CD4-positive, alpha-beta T cell treated with Interleukin-4 for 1 hour (primary cell): ENCODE results near the gene MLANA.
"Not testable (repeated sequence)": the region's sequence is repeated elsewhere in the genome, so short reads cannot be mapped to it uniquely, and the experiment has no call there.

ENCODE experiments used
- DNase-seq, 2 donors: peaks; one replicate each; pipeline ENCODE4 v3.0.0-alpha.2; 2020 to 2022

The MLANA gene

GRCh38 chr9:5870691-5871090 lies 20.0 kb upstream of the MLANA start:
- DNase-seq, result no peak

GRCh38 chr9:5871785-5872184 lies 18.9 kb upstream of the MLANA start:
- DNase-seq, result no peak

- no peak for DNase-seq
These were observed 18.2 kb upstream of the MLANA start for GRCh38 chr9:5872511-5872910.

GRCh38 chr9:5873439-5873838 lies 17.2 kb upstream of the MLANA start:
- no peak for DNase-seq

- DNase-seq, result no peak
These were observed 16.6 kb upstream of the MLANA start for GRCh38 chr9:5874048-5874447.

GRCh38 chr9:5876026-5876425 lies 14.7 kb upstream of the MLANA start:
- DNase-seq, result no peak

- no peak for DNase-seq
These were observed 14.0 kb upstream of the MLANA start for GRCh38 chr9:5876711-5877110.

GRCh38 chr9:5879419-5880181 lies 11.1 kb upstream of the MLANA start:
- no peak for DNase-seq

- not testable (repeated sequence) for DNase-seq
These were observed 8.3 kb upstream of the MLANA start for GRCh38 chr9:5882244-5883012.

- DNase-seq, result no peak
These were observed 6.5 kb upstream of the MLANA start for GRCh38 chr9:5884191-5884590.

GRCh38 chr9:5886114-5886939 lies 4.4 kb upstream of the MLANA start:
- peak; percentile 75 to 77 for DNase-seq

- no peak for DNase-seq
These were observed 1.9 kb downstream of the MLANA start for GRCh38 chr9:5892456-5893133.

GRCh38 chr9:5893134-5893505 lies 2.4 kb downstream of the MLANA start:
- no peak for DNase-seq

GRCh38 chr9:5893591-5894236 lies 3.0 kb downstream of the MLANA start:
- no peak for DNase-seq

GRCh38 chr9:5894237-5894959 lies 3.7 kb downstream of the MLANA start:
- DNase-seq, result no peak

- no peak for DNase-seq
These were observed 5.1 kb downstream of the MLANA start for GRCh38 chr9:5895782-5896181.

GRCh38 chr9:5896863-5897262 lies 6.2 kb downstream of the MLANA start:
- no peak for DNase-seq

- DNase-seq, result no peak
These were observed 7.2 kb downstream of the MLANA start for GRCh38 chr9:5897851-5898250.

GRCh38 chr9:5899292-5899691 lies 8.6 kb downstream of the MLANA start:
- no peak for DNase-seq

- DNase-seq, result no peak
These were observed 9.9 kb downstream of the MLANA start for GRCh38 chr9:5900622-5901021.

- no peak for DNase-seq
These were observed 11.7 kb downstream of the MLANA start for GRCh38 chr9:5902377-5902776.

- no peak for DNase-seq
These were observed 18.2 kb downstream of the MLANA start for GRCh38 chr9:5908918-5909317.
